ENCODE data around the gene MICAL2. TPM values are rescaled to one million over a fixed set of nuclear protein-coding genes. Genes with fewer than 3 reads are reported as not detected.

Gene MICAL2
- total and polyA plus RNA-seq, 2 of the 8 experiments (the other 6 are each of a cell fraction or from before 2014, with no cell fraction given): 1.3 to 4.1 TPM

GRCh38 chr11:12288212-12288930, 178.0 kb downstream of the MICAL2 start (continued):
- TF ChIP-seq CBX5 (IDR thresholded peaks at IDR 0.05; ENCODE audit: low read depth, low read length): no peak
- TF ChIP-seq SUZ12 (IDR thresholded peaks at IDR 0.05; ENCODE audit: low read length): no peak
- no peak for TF ChIP-seq BRCA1 (IDR thresholded peaks at IDR 0.05; ENCODE audit: low read depth, low read length)

Measured in H1 (cell line).